Naive thymus-derived CD4-positive, alpha-beta T cell (primary cell): ENCODE measurements around the gene PRSS22. TPM values are rescaled to one million over a fixed set of nuclear protein-coding genes. Genes with fewer than 3 reads are reported as not detected.

Experiments
- ATAC-seq: fragments of 150-1000 bp; cut with Tn5 transposase; 2 replicates; pipeline ENCODE4 v1.10.0; 2021; ENCODE audit warnings: mild to moderate bottlenecking, moderate library complexity
- CTCF ChIA-PET: fragments of 350-600 bp; sonication (Branson Sonifier 250); formaldehyde crosslinking; loops from one replicate; lab custom pipeline; 2021; ENCODE audit warnings: antibody characterized with exemption; lab: Charles Lee
- POLR2A ChIA-PET: fragments of 350-600 bp; sonication (Branson Sonifier 250); formaldehyde crosslinking; loops from one replicate; lab custom pipeline; 2021; ENCODE audit warnings: antibody characterized with exemption, inconsistent platforms; lab: Charles Lee
- DNase-seq, 9 donors: peaks; one replicate each; pipeline versions ENCODE4 v3.0.0 to v3.0.0-alpha.2; 2020 to 2022; ENCODE audit warnings: mixed read lengths in 1 of 9
- H3K27ac ChIP-seq: one replicate; pipeline ENCODE4 v1.7.0; 2013; ENCODE audit warnings: mild to moderate bottlenecking, low read depth, low read length, moderate library complexity
- H3K27me3 ChIP-seq, 2 donors: one replicate each; pipeline ENCODE4 v1.7.0; 2013; ENCODE audit warnings: low read length in 2 of 2, mild to moderate bottlenecking in 2 of 2, moderate library complexity in 2 of 2; ENCODE audit not compliant: control insufficient read depth in 2 of 2, insufficient read depth in 2 of 2
- H3K36me3 ChIP-seq, 3 experiments: 1 replicate in 2 of 3; 2 replicates in 1 of 3; pipeline ENCODE4 v1.7.0; 2013; ENCODE audit warnings: low read length in 3 of 3, mild to moderate bottlenecking in 3 of 3, moderate library complexity in 1 of 3; ENCODE audit not compliant: insufficient read depth in 3 of 3, control insufficient read depth in 2 of 3
- H3K4me1 ChIP-seq, 2 donors: one replicate each; pipeline ENCODE4 v1.7.0; 2013; ENCODE audit warnings: low read length in 2 of 2, mild to moderate bottlenecking in 2 of 2, moderate library complexity in 1 of 2; ENCODE audit not compliant: control insufficient read depth in 2 of 2, insufficient read depth in 2 of 2
- H3K4me3 ChIP-seq: 2 replicates; pipeline ENCODE4 v1.7.0; 2013; ENCODE audit warnings: mild to moderate bottlenecking, low read length
- H3K9me3 ChIP-seq, 3 experiments: 1 replicate in 2 of 3; 2 replicates in 1 of 3; pipeline ENCODE4 v1.7.0; 2013; ENCODE audit warnings: low read length in 3 of 3; ENCODE audit not compliant: control insufficient read depth in 2 of 3
- H3K27ac Mint-ChIP-seq, 9 donors: one replicate each; pipeline ENCODE4 v1.8.0; 2020 to 2022; ENCODE audit warnings: mixed read lengths in 9 of 9, mild to moderate bottlenecking in 8 of 9, moderate library complexity in 5 of 9, inconsistent platforms in 2 of 9
- H3K27me3 Mint-ChIP-seq, 5 donors: one replicate each; pipeline ENCODE4 v1.8.0; 2021 to 2022; ENCODE audit warnings: mixed read lengths in 5 of 5, mild to moderate bottlenecking in 1 of 5
- H3K36me3 Mint-ChIP-seq, 5 donors: one replicate each; pipeline ENCODE4 v1.8.0; 2020 to 2022; ENCODE audit warnings: mixed read lengths in 5 of 5, mild to moderate bottlenecking in 3 of 5, inconsistent platforms in 1 of 5
- H3K4me1 Mint-ChIP-seq, 7 donors: one replicate each; pipeline ENCODE4 v1.8.0; 2020 to 2022; ENCODE audit warnings: mixed read lengths in 7 of 7, mild to moderate bottlenecking in 3 of 7, inconsistent platforms in 1 of 7
- H3K4me3 Mint-ChIP-seq, 10 donors: one replicate each; pipeline ENCODE4 v1.8.0; 2020 to 2022; ENCODE audit warnings: mild to moderate bottlenecking in 10 of 10, mixed read lengths in 10 of 10, moderate library complexity in 6 of 10, inconsistent platforms in 2 of 10
- H3K9me3 Mint-ChIP-seq, 11 donors: one replicate each; pipeline ENCODE4 v1.8.0; 2020 to 2022; ENCODE audit warnings: mixed read lengths in 11 of 11, mild to moderate bottlenecking in 4 of 11, inconsistent platforms in 1 of 11, moderate library complexity in 1 of 11
- intact Hi-C, 2 donors: fragments of 100-400 bp; cut with micrococcal nuclease; formaldehyde crosslinking; loops; one replicate each; pipeline ENCODE4 v1.15.1; 2023
- polyA plus RNA-seq, 2 donors: library from polyadenylated mRNA; unstranded; fragments of 300-500 nt; fragmentation: Illumina TruSeq; gene quantifications; one replicate each; pipeline ENCODE4 v1.2.3, GENCODE V29; 2021
- total RNA-seq, 6 experiments: library from RNA in 5 of 6; stranded (reverse) in 5 of 6; gene quantifications; 1 replicate in 5 of 6; 2 replicates in 1 of 6; pipeline ENCODE4 v1.2.3 and lab custom pipeline; 2021 to 2026

PRSS22 gene
- total and polyA plus RNA-seq, 7 experiments from 2014 or later, result 0.59 to 0.72 TPM; not detected in 5

GRCh38 chr16:2828876-2829430 is 29.0 kb downstream of the PRSS22 start:
- Mint-ChIP-seq H3K9me3 (no peaks in the 10 kb centered on the region), H3K4me1 (peaks cover 0 to 6% (median 0%) of the 10 kb centered on the region in 7 donors), H3K27me3 (peaks cover 0 to 8% (median 0%) of the 10 kb centered on the region in 5 donors), H3K4me3 (no peak overlapping the region), H3K27ac (no peak overlapping the region), H3K36me3 (peaks cover 0 to 1% (median 0%) of the 10 kb centered on the region in 5 donors)
- ChIA-PET CTCF (no interaction called here), POLR2A (no interaction called here)
- no peaks in the 10 kb centered on the region for H3K4me1 ChIP-seq
- H3K9me3 ChIP-seq, result no peaks in the 10 kb centered on the region
- no peaks in the 10 kb centered on the region for H3K27me3 ChIP-seq
- intact Hi-C loops, result no loop called here
- no peak overlapping the region for H3K4me3 ChIP-seq
- DNase-seq (no peak), ATAC-seq (no peak)
- no peak overlapping the region for H3K27ac ChIP-seq
- no peaks in the 10 kb centered on the region for H3K36me3 ChIP-seq

DNA sequence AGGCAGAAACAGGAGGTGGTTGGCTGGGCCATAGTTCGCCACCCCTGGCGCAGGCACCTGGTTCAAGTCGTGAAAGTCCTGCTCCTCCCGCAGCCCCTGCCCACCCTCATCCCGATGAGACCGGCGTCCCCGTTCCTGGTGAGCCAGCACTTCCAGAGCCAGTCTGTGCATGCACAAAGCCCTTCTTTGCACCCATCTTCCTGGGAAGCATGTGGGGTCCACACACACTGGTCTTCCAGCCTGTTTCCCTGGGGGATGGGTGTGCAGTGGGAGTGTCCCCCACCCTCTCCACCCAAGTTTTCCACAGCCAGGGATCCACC is 29.5 kb downstream of the PRSS22 start:
- ChIA-PET POLR2A (no interaction called here), CTCF (no interaction called here)
- H3K27ac ChIP-seq, result no peak overlapping the region
- Mint-ChIP-seq H3K4me1 (peaks cover 0 to 6% (median 0%) of the 10 kb centered on the region in 7 donors), H3K36me3 (peaks cover 0 to 1% (median 0%) of the 10 kb centered on the region in 5 donors), H3K9me3 (no peaks in the 10 kb centered on the region), H3K27me3 (peaks cover 0 to 8% (median 0%) of the 10 kb centered on the region in 5 donors), H3K27ac (no peak overlapping the region), H3K4me3 (no peak overlapping the region)
- no peaks in the 10 kb centered on the region for H3K27me3 ChIP-seq
- no peaks in the 10 kb centered on the region for H3K4me1 ChIP-seq
- ATAC-seq (no peak), DNase-seq (no peak)
- H3K36me3 ChIP-seq, result no peaks in the 10 kb centered on the region
- no peak overlapping the region for H3K4me3 ChIP-seq
- intact Hi-C loops, result no loop called here
- H3K9me3 ChIP-seq, result no peaks in the 10 kb centered on the region

- intact Hi-C loops, result no loop called here
- no peak overlapping the region for H3K27ac Mint-ChIP-seq
- Histone ChIP-seq H3K36me3 (no peaks in the 10 kb centered on the region), H3K4me3 (no peak overlapping the region), H3K27ac (no peak overlapping the region), H3K4me1 (no peaks in the 10 kb centered on the region), H3K9me3 (no peaks in the 10 kb centered on the region), H3K27me3 (no peaks in the 10 kb centered on the region)
- ChIA-PET POLR2A (no interaction called here), CTCF (no interaction called here)
- H3K4me1 Mint-ChIP-seq, result peaks cover 0 to 6% (median 0%) of the 10 kb centered on the region in 7 donors
- ATAC-seq, result no peak
- DNase-seq, result no peak
- peak overlapping the region in 1 of 10 donors; percentile 20 for H3K4me3 Mint-ChIP-seq
- no peaks in the 10 kb centered on the region for H3K9me3 Mint-ChIP-seq
- H3K36me3 Mint-ChIP-seq, result peaks cover 0 to 1% (median 0%) of the 10 kb centered on the region in 5 donors
- peaks cover 0 to 8% (median 4%) of the 10 kb centered on the region in 5 donors for H3K27me3 Mint-ChIP-seq
These were observed 30.0 kb downstream of the PRSS22 start for GRCh38 chr16:2827831-2828520.

- Histone ChIP-seq H3K4me1 (no peaks in the 10 kb centered on the region), H3K36me3 (no peaks in the 10 kb centered on the region), H3K9me3 (no peaks in the 10 kb centered on the region), H3K4me3 (no peak overlapping the region), H3K27ac (no peak overlapping the region), H3K27me3 (no peaks in the 10 kb centered on the region)
- ChIA-PET POLR2A (no interaction called here), CTCF (no interaction called here)
- Mint-ChIP-seq H3K27me3 (peaks cover 0 to 8% (median 0%) of the 10 kb centered on the region in 5 donors), H3K27ac (no peak overlapping the region), H3K36me3 (peaks cover 0 to 1% (median 0%) of the 10 kb centered on the region in 5 donors), H3K4me1 (peaks cover 0 to 6% (median 0%) of the 10 kb centered on the region in 7 donors), H3K4me3 (no peak overlapping the region), H3K9me3 (no peaks in the 10 kb centered on the region)
- intact Hi-C loops, result no loop called here
- DNase-seq (no peak), ATAC-seq (no peak)
These were observed 30.6 kb downstream of the PRSS22 start for GRCh38 chr16:2827374-2827791.

- Mint-ChIP-seq H3K4me1 (peaks cover 0 to 6% (median 0%) of the 10 kb centered on the region in 7 donors), H3K27ac (no peak overlapping the region), H3K27me3 (peaks cover 0 to 8% (median 0%) of the 10 kb centered on the region in 5 donors), H3K9me3 (no peaks in the 10 kb centered on the region), H3K36me3 (peaks cover 0 to 1% (median 0%) of the 10 kb centered on the region in 5 donors), H3K4me3 (no peak overlapping the region)
- Histone ChIP-seq H3K36me3 (no peaks in the 10 kb centered on the region), H3K4me1 (no peaks in the 10 kb centered on the region), H3K4me3 (no peak overlapping the region), H3K9me3 (no peaks in the 10 kb centered on the region), H3K27ac (no peak overlapping the region), H3K27me3 (no peaks in the 10 kb centered on the region)
- ATAC-seq, result no peak
- ChIA-PET POLR2A (no interaction called here), CTCF (no interaction called here)
- intact Hi-C loops, result no loop called here
- DNase-seq, result no peak
These were observed 31.2 kb downstream of the PRSS22 start for GRCh38 chr16:2826591-2827373.

GRCh38 chr16:2825906-2826305 is 32.1 kb downstream of the PRSS22 start:
- no peak overlapping the region for H3K27ac Mint-ChIP-seq
- H3K4me1 Mint-ChIP-seq, result peaks cover 0 to 4% (median 0%) of the 10 kb centered on the region in 7 donors
- no peak overlapping the region for H3K4me3 Mint-ChIP-seq
- H3K36me3 Mint-ChIP-seq, result no peaks in the 10 kb centered on the region
- Histone ChIP-seq H3K36me3 (no peaks in the 10 kb centered on the region), H3K4me3 (no peak overlapping the region), H3K9me3 (no peaks in the 10 kb centered on the region), H3K27me3 (no peaks in the 10 kb centered on the region), H3K27ac (no peak overlapping the region), H3K4me1 (no peaks in the 10 kb centered on the region)
- intact Hi-C loops, result no loop called here
- DNase-seq (no peak), ATAC-seq (no peak)
- H3K27me3 Mint-ChIP-seq, result peaks cover 0 to 6% (median 0%) of the 10 kb centered on the region in 5 donors
- no peaks in the 10 kb centered on the region for H3K9me3 Mint-ChIP-seq
- CTCF ChIA-PET, result no interaction called here
- POLR2A ChIA-PET, result no interaction called here
